Measurements from ENCODE around the gene MED26. TPM values are rescaled to one million over a fixed set of nuclear protein-coding genes. Genes with fewer than 3 reads are reported as not detected.

Gene MED26
- total and polyA plus RNA-seq, 2 experiments from 2014 or later = 7.4 to 15.4 TPM

GRCh38 chr19:16620018-16620417 lies 8.0 kb downstream of the MED26 start:
- no peak overlapping the region for H3K4me2 ChIP-seq
- H3K27me3 ChIP-seq (ENCODE audit: insufficient read depth) = no peaks in the 10 kb centered on the region
- peaks cover 60% of the 10 kb centered on the region for H4K20me1 ChIP-seq (replicated peaks; ENCODE audit: insufficient read depth)
- peaks cover 2% of the 10 kb centered on the region; the same call in 1 of the 2 replicates for H3K4me1 ChIP-seq (ENCODE audit: insufficient read depth)
- H3K27ac Mint-ChIP-seq = no peak overlapping the region
- DNase-seq (ENCODE audit: low spot score) = no peak
- peaks cover 38% of the 10 kb centered on the region for H3K4me1 Mint-ChIP-seq
- peaks cover 5% of the 10 kb centered on the region for H3K27me3 Mint-ChIP-seq (ENCODE audit: insufficient read depth, low read depth, poor library complexity)
- peaks cover 100% of the 10 kb centered on the region for H3K79me2 ChIP-seq (replicated peaks; ENCODE audit: insufficient read depth)
- no peaks in the 10 kb centered on the region for H3K9me3 Mint-ChIP-seq
- no peak overlapping the region for H3K4me3 ChIP-seq
- TF ChIP-seq JUNB (IDR thresholded peaks at IDR 0.05; ENCODE audit: unreplicated experiment) (no peak), ZNF462 (CRISPR knock-in tag; IDR thresholded peaks at IDR 0.05) (no peak), EZH2phosphoT487 (IDR thresholded peaks at IDR 0.05; ENCODE audit: unreplicated experiment) (no peak), ZNF114 (CRISPR knock-in tag; IDR thresholded peaks at IDR 0.05) (no peak), EZH2 (IDR thresholded peaks at IDR 0.05; ENCODE audit: low read depth, unreplicated experiment) (no peak), CREB1 (CRISPR knock-in tag; IDR thresholded peaks at IDR 0.05; ENCODE audit: low read depth) (no peak), NANOG (IDR thresholded peaks at IDR 0.05; ENCODE audit: borderline replicate concordance) (no peak), REST (IDR thresholded peaks at IDR 0.05; ENCODE audit: unreplicated experiment) (no peak), ZNF331 (CRISPR knock-in tag; IDR thresholded peaks at IDR 0.05; ENCODE audit: low read depth) (no peak), POLR2AphosphoS5 (IDR thresholded peaks at IDR 0.05; ENCODE audit: low read depth) (no peak), STAT1 (IDR thresholded peaks at IDR 0.05; ENCODE audit: unreplicated experiment) (no peak)
- TF ChIP-seq, protein P1, sequence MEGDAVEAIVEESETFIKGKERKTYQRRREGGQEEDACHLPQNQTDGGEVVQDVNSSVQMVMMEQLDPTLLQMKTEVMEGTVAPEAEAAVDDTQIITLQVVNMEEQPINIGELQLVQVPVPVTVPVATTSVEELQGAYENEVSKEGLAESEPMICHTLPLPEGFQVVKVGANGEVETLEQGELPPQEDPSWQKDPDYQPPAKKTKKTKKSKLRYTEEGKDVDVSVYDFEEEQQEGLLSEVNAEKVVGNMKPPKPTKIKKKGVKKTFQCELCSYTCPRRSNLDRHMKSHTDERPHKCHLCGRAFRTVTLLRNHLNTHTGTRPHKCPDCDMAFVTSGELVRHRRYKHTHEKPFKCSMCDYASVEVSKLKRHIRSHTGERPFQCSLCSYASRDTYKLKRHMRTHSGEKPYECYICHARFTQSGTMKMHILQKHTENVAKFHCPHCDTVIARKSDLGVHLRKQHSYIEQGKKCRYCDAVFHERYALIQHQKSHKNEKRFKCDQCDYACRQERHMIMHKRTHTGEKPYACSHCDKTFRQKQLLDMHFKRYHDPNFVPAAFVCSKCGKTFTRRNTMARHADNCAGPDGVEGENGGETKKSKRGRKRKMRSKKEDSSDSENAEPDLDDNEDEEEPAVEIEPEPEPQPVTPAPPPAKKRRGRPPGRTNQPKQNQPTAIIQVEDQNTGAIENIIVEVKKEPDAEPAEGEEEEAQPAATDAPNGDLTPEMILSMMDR (conservative IDR thresholded peaks at IDR 0.05; ENCODE audit: low read depth in 2 of 2) = no peak
- TF ChIP-seq, protein P2, sequence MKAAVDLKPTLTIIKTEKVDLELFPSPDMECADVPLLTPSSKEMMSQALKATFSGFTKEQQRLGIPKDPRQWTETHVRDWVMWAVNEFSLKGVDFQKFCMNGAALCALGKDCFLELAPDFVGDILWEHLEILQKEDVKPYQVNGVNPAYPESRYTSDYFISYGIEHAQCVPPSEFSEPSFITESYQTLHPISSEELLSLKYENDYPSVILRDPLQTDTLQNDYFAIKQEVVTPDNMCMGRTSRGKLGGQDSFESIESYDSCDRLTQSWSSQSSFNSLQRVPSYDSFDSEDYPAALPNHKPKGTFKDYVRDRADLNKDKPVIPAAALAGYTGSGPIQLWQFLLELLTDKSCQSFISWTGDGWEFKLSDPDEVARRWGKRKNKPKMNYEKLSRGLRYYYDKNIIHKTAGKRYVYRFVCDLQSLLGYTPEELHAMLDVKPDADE (IDR thresholded peaks at IDR 0.05) = no peak
- no peak overlapping the region for H3K27ac ChIP-seq (ENCODE audit: low read depth)
- H3K36me3 Mint-ChIP-seq (ENCODE audit: low read depth) = no peaks in the 10 kb centered on the region; the same call in 2 of the 3 replicates
- H2AFZ ChIP-seq = no peak overlapping the region
- H3K36me3 ChIP-seq (ENCODE audit: insufficient read depth) = no peaks in the 10 kb centered on the region
- H3K9me2 ChIP-seq (ENCODE audit: insufficient read depth) = 0 out of 2 replicates have a peak, but pooled peaks cover 6% of the 10 kb centered on the region
- no peak overlapping the region for H3K4me3 Mint-ChIP-seq
- no peak for ATAC-seq
- no peaks in the 10 kb centered on the region for H3F3A ChIP-seq (replicated peaks; ENCODE audit: low read depth)
